GM13976 (cell line): ENCODE data around the gene NR2F1.

Source experiments
- DNase-seq: peaks from one replicate; pipeline ENCODE4 v3.0.0; 2012; ENCODE audit warnings: low spot score
- CTCF ChIP-seq: IDR thresholded peaks from 2 replicates; pipeline ENCODE4 v1.5.1; 2012; ENCODE audit warnings: borderline replicate concordance, mild to moderate bottlenecking; ENCODE audit not compliant: insufficient read depth; ENCODE audit errors: extremely low read depth, missing control alignments, control extremely low read depth
- in situ Hi-C: fragments of 300-500 bp; cut with MboI; formaldehyde crosslinking; loops from one replicate; pipeline ENCODE4 v1.12.0; 2022; ENCODE audit warnings: low sequenced_read_pairs, mixed read lengths, inconsistent platforms; ENCODE audit not compliant: unreplicated experiment

NR2F1 gene

GRCh38 chr5:93635991-93636390, 53.0 kb downstream of the NR2F1 start:
- in situ Hi-C loops = no loop called here
- DNase-seq = no peak
- TF ChIP-seq CTCF = no peak

- no peak for DNase-seq
- TF ChIP-seq CTCF = no peak
- in situ Hi-C loops = no loop called here
These were observed 53.8 kb downstream of the NR2F1 start for GRCh38 chr5:93636837-93637236.

GRCh38 chr5:93637697-93638096, 54.7 kb downstream of the NR2F1 start:
- in situ Hi-C loops = no loop called here
- no peak for TF ChIP-seq CTCF
- DNase-seq = no peak

GRCh38 chr5:93642526-93642925, 59.5 kb downstream of the NR2F1 start:
- DNase-seq = no peak
- TF ChIP-seq CTCF = no peak
- in situ Hi-C loops = no loop called here
